Activated B cell treated with CpG ODN at 0.5 μM for 24 hours (primary cell): ENCODE results near the gene KLHDC10. TPM values are rescaled to one million over a fixed set of nuclear protein-coding genes. Genes with fewer than 3 reads are reported as not detected.
"Not testable (repeated sequence)": the region's sequence is repeated elsewhere in the genome, so short reads cannot be mapped to it uniquely, and the experiment has no call there.

Experiments
- ATAC-seq: fragments of 200-7000 bp; cut with Tn5 transposase; one replicate; pipeline ENCODE4 v1.10.0; 2021; ENCODE audit warnings: low read depth, mild to moderate bottlenecking, moderate library complexity
- CTCF ChIA-PET: fragments of 350-600 bp; sonication (Branson Sonifier 250); formaldehyde crosslinking; loops from one replicate; lab custom pipeline; 2021; ENCODE audit warnings: antibody characterized with exemption; lab: Charles Lee
- POLR2A ChIA-PET: fragments of 350-600 bp; sonication (Branson Sonifier 250); formaldehyde crosslinking; loops from one replicate; lab custom pipeline; 2021; ENCODE audit warnings: antibody characterized with exemption; lab: Charles Lee
- DNase-seq: peaks from one replicate; pipeline ENCODE4 v3.0.0; 2022
- H3K27ac Mint-ChIP-seq: one replicate; pipeline ENCODE4 v1.8.0; 2020; ENCODE audit warnings: mixed read lengths
- H3K27me3 Mint-ChIP-seq: one replicate; pipeline ENCODE4 v1.8.0; 2021; ENCODE audit warnings: mixed read lengths
- H3K36me3 Mint-ChIP-seq: one replicate; pipeline ENCODE4 v1.8.0; 2021; ENCODE audit warnings: low read depth, mixed read lengths
- H3K4me1 Mint-ChIP-seq: one replicate; pipeline ENCODE4 v1.8.0; 2021; ENCODE audit warnings: mixed read lengths
- H3K4me3 Mint-ChIP-seq: one replicate; pipeline ENCODE4 v1.8.0; 2020; ENCODE audit warnings: mild to moderate bottlenecking, mixed read lengths
- H3K9me3 Mint-ChIP-seq: one replicate; pipeline ENCODE4 v1.8.0; 2020; ENCODE audit warnings: mixed read lengths
- intact Hi-C: fragments of 100-400 bp; cut with micrococcal nuclease; formaldehyde crosslinking; loops from one replicate; pipeline ENCODE4 v1.15.1; 2024
- total RNA-seq: library from RNA; stranded (reverse); gene quantifications from 2 replicates; pipeline ENCODE4 v1.2.3, GENCODE V29; 2022
- TF ChIP-seq, protein P1 (sequence below): fragments of 200-600 bp; IDR thresholded peaks from one replicate; pipeline ENCODE4 v1.8.0; 2022; ENCODE audit warnings: antibody characterized with exemption, mild to moderate bottlenecking

KLHDC10 gene
- total RNA-seq, 1 donor from 2014 or later = 21.0 TPM

DNA sequence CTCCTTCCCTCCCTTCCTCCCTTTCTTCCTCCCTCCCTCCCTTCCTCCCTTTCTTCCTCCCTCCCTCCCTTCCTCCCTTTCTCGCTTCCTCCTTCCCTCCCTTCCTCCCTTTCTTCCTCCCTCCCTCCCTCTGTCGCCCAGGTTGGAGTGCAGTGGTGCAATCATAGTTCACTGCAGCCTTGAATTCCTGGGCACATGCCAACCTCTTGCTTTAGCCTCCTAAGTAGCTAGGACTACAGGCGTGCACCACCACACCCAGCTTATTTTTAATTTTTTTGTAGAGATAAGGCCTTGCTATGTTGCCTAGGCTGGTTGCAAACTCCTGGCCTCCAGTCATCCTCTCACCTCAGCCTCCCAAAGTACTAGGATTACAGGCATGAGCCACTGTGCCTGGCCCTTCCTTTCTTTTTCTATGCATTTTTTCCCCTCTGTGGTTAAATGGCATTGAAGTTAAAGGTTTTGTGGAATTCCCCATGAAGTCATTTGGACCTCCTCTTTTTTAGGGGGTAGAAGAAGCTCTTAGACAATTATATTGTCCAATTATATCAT, 9.6 kb downstream of the KLHDC10 start:
- Mint-ChIP-seq H3K4me1 (peaks cover 26% of the 10 kb centered on the region), H3K4me3 (no peak overlapping the region), H3K36me3 (peaks cover 23% of the 10 kb centered on the region), H3K9me3 (no peaks in the 10 kb centered on the region), H3K27me3 (no peaks in the 10 kb centered on the region), H3K27ac (no peak overlapping the region)
- TF ChIP-seq, protein P1, sequence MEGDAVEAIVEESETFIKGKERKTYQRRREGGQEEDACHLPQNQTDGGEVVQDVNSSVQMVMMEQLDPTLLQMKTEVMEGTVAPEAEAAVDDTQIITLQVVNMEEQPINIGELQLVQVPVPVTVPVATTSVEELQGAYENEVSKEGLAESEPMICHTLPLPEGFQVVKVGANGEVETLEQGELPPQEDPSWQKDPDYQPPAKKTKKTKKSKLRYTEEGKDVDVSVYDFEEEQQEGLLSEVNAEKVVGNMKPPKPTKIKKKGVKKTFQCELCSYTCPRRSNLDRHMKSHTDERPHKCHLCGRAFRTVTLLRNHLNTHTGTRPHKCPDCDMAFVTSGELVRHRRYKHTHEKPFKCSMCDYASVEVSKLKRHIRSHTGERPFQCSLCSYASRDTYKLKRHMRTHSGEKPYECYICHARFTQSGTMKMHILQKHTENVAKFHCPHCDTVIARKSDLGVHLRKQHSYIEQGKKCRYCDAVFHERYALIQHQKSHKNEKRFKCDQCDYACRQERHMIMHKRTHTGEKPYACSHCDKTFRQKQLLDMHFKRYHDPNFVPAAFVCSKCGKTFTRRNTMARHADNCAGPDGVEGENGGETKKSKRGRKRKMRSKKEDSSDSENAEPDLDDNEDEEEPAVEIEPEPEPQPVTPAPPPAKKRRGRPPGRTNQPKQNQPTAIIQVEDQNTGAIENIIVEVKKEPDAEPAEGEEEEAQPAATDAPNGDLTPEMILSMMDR = no peak
- DNase-seq (no peak), ATAC-seq (no peak)
- intact Hi-C loops = no loop called here
- ChIA-PET POLR2A (interaction anchor here (0.7 kb wide), 1 partner anchor 424 kb away, joined by 4 read pairs; no protein-coding TSS in a partner anchor), CTCF (interaction anchor here (1.4 kb wide), 1 partner anchor 7 kb away, joined by 4 read pairs; no protein-coding TSS in a partner anchor)

DNA sequence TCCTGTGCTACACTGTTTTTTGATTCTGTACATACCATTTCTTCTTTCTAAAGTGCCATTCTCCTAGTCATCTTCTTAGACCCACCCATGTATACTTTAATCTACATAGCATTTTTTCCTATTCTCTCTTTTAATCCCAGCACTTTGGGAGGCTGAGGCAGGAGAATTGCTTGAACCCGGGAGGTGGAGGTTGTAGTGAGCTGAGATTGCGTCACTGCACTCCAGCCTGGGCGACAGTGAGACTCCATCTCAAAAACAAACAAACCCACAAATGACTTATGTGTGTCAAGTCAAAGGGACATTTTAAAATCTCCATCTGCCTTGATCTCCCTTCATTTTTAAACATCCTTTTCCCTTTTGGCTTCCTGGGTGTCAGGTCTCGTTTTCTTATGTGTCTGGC, 13.2 kb downstream of the KLHDC10 start:
- H3K27ac Mint-ChIP-seq, ATAC-seq, H3K9me3 Mint-ChIP-seq, H3K4me3 Mint-ChIP-seq, H3K27me3 Mint-ChIP-seq, intact Hi-C loops, DNase-seq: not testable (repeated sequence)
- peaks cover 20% of the 10 kb centered on the region for H3K4me1 Mint-ChIP-seq
- POLR2A ChIA-PET = interaction anchor here (0.6 to 1.7 kb wide), 3 partner anchors 11 to 58 kb away, joined by 3 to 7 read pairs (median 4); no protein-coding TSS in a partner anchor
- CTCF ChIA-PET = interaction anchor here (0.6 to 2.7 kb wide), 7 partner anchors 10 to 930 kb away, joined by 3 to 12 read pairs (median 3); partner anchors contain the start of genes KLHDC10 and TMEM209
- H3K36me3 Mint-ChIP-seq = peaks cover 21% of the 10 kb centered on the region

DNA sequence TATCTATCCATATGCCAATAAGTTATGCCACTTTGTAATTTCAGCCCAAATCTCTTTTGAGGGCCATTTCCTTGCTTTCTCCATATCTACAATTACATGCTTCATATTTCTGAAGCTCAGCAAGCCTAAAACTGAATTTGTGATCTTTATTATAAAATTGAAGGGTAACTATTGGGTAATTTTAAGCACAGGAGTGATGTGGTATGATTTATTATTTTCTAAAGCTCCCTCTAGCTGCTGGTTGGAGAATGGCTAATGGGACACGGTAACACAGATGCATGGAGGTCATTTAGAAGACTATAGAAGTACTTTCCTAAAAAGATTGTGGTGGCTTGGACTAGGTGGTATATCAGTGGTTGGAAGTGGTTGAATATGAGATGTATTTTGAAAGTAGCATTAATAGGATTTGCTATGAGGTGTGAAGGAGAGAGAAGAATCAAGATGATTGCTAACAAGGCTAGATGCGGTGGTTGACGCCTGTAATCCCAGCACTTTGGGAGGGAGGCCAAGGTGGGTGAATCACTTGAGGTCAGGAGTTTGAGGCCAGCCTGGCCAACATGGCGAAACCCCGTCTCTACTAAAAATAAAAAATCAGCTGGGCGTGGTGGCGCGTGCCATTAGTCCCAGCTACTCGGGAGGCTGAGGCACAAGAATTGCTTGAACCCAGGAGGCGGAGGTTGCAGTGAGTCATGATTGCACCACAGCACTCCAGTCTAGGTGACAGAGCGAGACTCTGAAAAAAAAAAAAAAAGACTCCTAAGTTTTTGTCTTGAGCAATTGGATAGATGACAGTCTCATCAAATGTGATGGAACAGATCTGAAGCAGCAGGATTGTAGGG, 13.9 kb downstream of the KLHDC10 start:
- POLR2A ChIA-PET = interaction anchor here (0.6 to 1.7 kb wide), 3 partner anchors 12 to 57 kb away, joined by 3 to 7 read pairs (median 4); no protein-coding TSS in a partner anchor
- DNase-seq = no peak
- ATAC-seq = no peak
- Mint-ChIP-seq H3K27ac (no peak overlapping the region), H3K9me3 (no peaks in the 10 kb centered on the region), H3K36me3 (peaks cover 19% of the 10 kb centered on the region), H3K27me3 (no peaks in the 10 kb centered on the region), H3K4me1 (peaks cover 20% of the 10 kb centered on the region), H3K4me3 (no peak overlapping the region)
- CTCF ChIA-PET = interaction anchor here (0.6 to 2.7 kb wide), 9 partner anchors 12 to 929 kb away, joined by 3 to 12 read pairs (median 3); partner anchors contain the start of genes KLHDC10 and TMEM209
- TF ChIP-seq, protein P1 = no peak
- intact Hi-C loops = no loop called here

DNA sequence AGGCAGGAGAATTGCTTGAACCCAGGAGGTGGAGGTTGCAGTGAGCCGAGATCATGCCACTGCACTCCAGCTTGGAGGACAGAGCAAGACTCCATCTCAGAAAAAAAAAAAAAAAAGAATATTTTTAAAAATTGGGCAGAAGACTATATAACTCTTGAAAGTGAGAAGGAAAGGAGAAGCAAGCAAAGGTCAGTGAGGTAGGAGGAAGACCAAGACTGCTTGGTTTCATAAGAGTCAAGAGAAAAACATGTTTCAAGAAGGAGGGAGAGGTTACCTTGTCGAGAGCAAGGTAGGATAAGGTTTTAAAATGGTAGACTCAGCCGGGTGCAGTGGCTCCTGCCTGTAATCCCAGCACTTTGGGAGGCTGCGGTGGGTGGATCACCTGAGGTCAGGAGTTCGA, 14.9 kb downstream of the KLHDC10 start:
- intact Hi-C loops, ATAC-seq, H3K9me3 Mint-ChIP-seq, H3K27me3 Mint-ChIP-seq, H3K27ac Mint-ChIP-seq, H3K4me3 Mint-ChIP-seq, DNase-seq: not testable (repeated sequence)
- H3K36me3 Mint-ChIP-seq = peaks cover 17% of the 10 kb centered on the region
- ChIA-PET CTCF (interaction anchor here (0.6 to 1.9 kb wide), 3 partner anchors 15 to 204 kb away, joined by 3 to 5 read pairs (median 4); partner anchors contain the start of gene KLHDC10), POLR2A (interaction anchor here (1.7 kb wide), 1 partner anchor 56 kb away, joined by 7 read pairs; no protein-coding TSS in a partner anchor)
- peaks cover 15% of the 10 kb centered on the region for H3K4me1 Mint-ChIP-seq

DNA sequence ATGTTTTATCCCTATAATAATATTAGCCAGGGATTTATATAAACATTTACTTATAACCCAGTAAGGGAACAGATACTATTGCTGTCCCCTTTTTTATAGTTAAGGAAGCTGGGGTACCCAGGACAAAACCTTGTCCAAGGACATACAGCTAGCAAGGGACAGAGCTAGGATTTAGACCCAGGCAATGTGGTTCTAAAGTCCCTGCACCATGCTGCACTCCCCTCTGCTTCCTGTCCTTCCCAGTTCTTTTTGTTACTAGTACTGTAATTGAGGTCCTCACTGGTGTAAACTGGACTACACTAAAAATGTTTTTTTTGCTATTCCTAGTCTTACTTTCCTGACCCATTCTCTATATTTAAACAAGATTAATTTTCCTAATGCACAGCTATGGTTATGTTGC, 16.6 kb downstream of the KLHDC10 start:
- no peak overlapping the region for H3K4me3 Mint-ChIP-seq
- intact Hi-C loops = no loop called here
- POLR2A ChIA-PET = interaction anchor here (0.7 to 1.0 kb wide), 2 partner anchors 17 to 461 kb away, joined by 3 read pairs; partner anchors contain the start of gene KLHDC10
- TF ChIP-seq, protein P1 = no peak
- no peaks in the 10 kb centered on the region for H3K27me3 Mint-ChIP-seq
- ATAC-seq (no peak), DNase-seq (no peak)
- no peaks in the 10 kb centered on the region for H3K9me3 Mint-ChIP-seq
- H3K36me3 Mint-ChIP-seq = peaks cover 16% of the 10 kb centered on the region
- CTCF ChIA-PET = interaction anchor here (1.2 kb wide), 1 partner anchor 24 kb away, joined by 3 read pairs; no protein-coding TSS in a partner anchor
- no peak overlapping the region for H3K27ac Mint-ChIP-seq
- peaks cover 31% of the 10 kb centered on the region for H3K4me1 Mint-ChIP-seq
